ENCODE data around the gene SIX5. TPM values are rescaled to one million over a fixed set of nuclear protein-coding genes. Genes with fewer than 3 reads are reported as not detected.

The SIX5 gene
- total RNA-seq, 1 donor from 2014 or later: 21.9 TPM

- H3K27ac Mint-ChIP-seq (ENCODE audit: unreplicated experiment): no peak overlapping the region
- H3K9me3 Mint-ChIP-seq (ENCODE audit: unreplicated experiment): no peaks in the 10 kb centered on the region
- peak; percentile 57 for DNase-seq (ENCODE audit: low spot score)
- no peak for TF ChIP-seq CTCF (IDR thresholded peaks at IDR 0.05; ENCODE audit: unreplicated experiment)
- H3K4me1 Mint-ChIP-seq (ENCODE audit: unreplicated experiment): peaks cover 15% of the 10 kb centered on the region
- H3K36me3 Mint-ChIP-seq (ENCODE audit: low read depth, unreplicated experiment): peaks cover 10% of the 10 kb centered on the region
- peak overlapping the region; percentile 90 for H3K4me3 Mint-ChIP-seq (ENCODE audit: unreplicated experiment)
- H3K27me3 Mint-ChIP-seq (ENCODE audit: unreplicated experiment): peaks cover 26% of the 10 kb centered on the region
Measured at GRCh38 chr19:45767881-45768654, 984 bp downstream of the SIX5 start.

GRCh38 chr19:45767410-45767880 is 1.6 kb downstream of the SIX5 start:
- no peak for TF ChIP-seq CTCF (IDR thresholded peaks at IDR 0.05; ENCODE audit: unreplicated experiment)
- Mint-ChIP-seq H3K27me3 (ENCODE audit: unreplicated experiment) (peaks cover 26% of the 10 kb centered on the region), H3K36me3 (ENCODE audit: low read depth, unreplicated experiment) (peaks cover 6% of the 10 kb centered on the region), H3K4me3 (ENCODE audit: unreplicated experiment) (peak overlapping the region; percentile 90), H3K4me1 (ENCODE audit: unreplicated experiment) (peaks cover 15% of the 10 kb centered on the region), H3K27ac (ENCODE audit: unreplicated experiment) (no peak overlapping the region), H3K9me3 (ENCODE audit: unreplicated experiment) (no peaks in the 10 kb centered on the region)
- DNase-seq (ENCODE audit: low spot score): peak; percentile 56

- no peak for TF ChIP-seq CTCF (IDR thresholded peaks at IDR 0.05; ENCODE audit: unreplicated experiment)
- Mint-ChIP-seq H3K4me3 (ENCODE audit: unreplicated experiment) (peak overlapping the region; percentile 90), H3K27ac (ENCODE audit: unreplicated experiment) (no peak overlapping the region), H3K9me3 (ENCODE audit: unreplicated experiment) (no peaks in the 10 kb centered on the region), H3K4me1 (ENCODE audit: unreplicated experiment) (peaks cover 12% of the 10 kb centered on the region), H3K27me3 (ENCODE audit: unreplicated experiment) (peaks cover 22% of the 10 kb centered on the region), H3K36me3 (ENCODE audit: low read depth, unreplicated experiment) (peaks cover 1% of the 10 kb centered on the region)
- no peak for DNase-seq (ENCODE audit: low spot score)
Measured at GRCh38 chr19:45766869-45767346, 2.1 kb downstream of the SIX5 start.

GRCh38 chr19:45766296-45766868 is 2.7 kb downstream of the SIX5 start:
- Mint-ChIP-seq H3K27ac (ENCODE audit: unreplicated experiment) (no peak overlapping the region), H3K9me3 (ENCODE audit: unreplicated experiment) (no peaks in the 10 kb centered on the region), H3K4me1 (ENCODE audit: unreplicated experiment) (peaks cover 12% of the 10 kb centered on the region), H3K36me3 (ENCODE audit: low read depth, unreplicated experiment) (no peaks in the 10 kb centered on the region), H3K4me3 (ENCODE audit: unreplicated experiment) (no peak overlapping the region), H3K27me3 (ENCODE audit: unreplicated experiment) (peaks cover 19% of the 10 kb centered on the region)
- no peak for TF ChIP-seq CTCF (IDR thresholded peaks at IDR 0.05; ENCODE audit: unreplicated experiment)
- DNase-seq (ENCODE audit: low spot score): no peak
